ENCODE results near the gene ELL2. TPM values are rescaled to one million over a fixed set of nuclear protein-coding genes. Genes with fewer than 3 reads are reported as not detected.
A peak's percentile ranks its signal among the peaks of the same experiment; 100 is the strongest.

The ELL2 gene
- total RNA-seq, 1 donor from 2014 or later, result 124 TPM

GRCh38 chr5:95937607-95938152, 24.0 kb downstream of the ELL2 start:
- Mint-ChIP-seq H3K4me3 (ENCODE audit: low read depth) (no peak overlapping the region), H3K27me3 (no peaks in the 10 kb centered on the region), H3K27ac (peak overlapping the region; percentile 86), H3K36me3 (ENCODE audit: insufficient read depth) (peaks cover 10% of the 10 kb centered on the region), H3K9me3 (ENCODE audit: low read depth) (no peaks in the 10 kb centered on the region), H3K4me1 (ENCODE audit: low read depth) (peaks cover 73% of the 10 kb centered on the region)
- no peak for TF ChIP-seq CTCF (IDR thresholded peaks at IDR 0.05; ENCODE audit: unreplicated experiment)
- no peak for DNase-seq (ENCODE audit: low spot score, unreplicated experiment)

- TF ChIP-seq CTCF (IDR thresholded peaks at IDR 0.05; ENCODE audit: unreplicated experiment), result no peak
- peaks cover 76% of the 10 kb centered on the region for H3K4me1 Mint-ChIP-seq (ENCODE audit: low read depth)
- no peak for DNase-seq (ENCODE audit: low spot score, unreplicated experiment)
- H3K27me3 Mint-ChIP-seq, result no peaks in the 10 kb centered on the region
- H3K36me3 Mint-ChIP-seq (ENCODE audit: insufficient read depth), result peaks cover 10% of the 10 kb centered on the region
- peak overlapping the region; percentile 96 for H3K27ac Mint-ChIP-seq
- H3K9me3 Mint-ChIP-seq (ENCODE audit: low read depth), result no peaks in the 10 kb centered on the region
- H3K4me3 Mint-ChIP-seq (ENCODE audit: low read depth), result peak overlapping the region; percentile 17
These were observed 24.7 kb downstream of the ELL2 start for GRCh38 chr5:95936812-95937397.

GRCh38 chr5:95935553-95936100, 26.0 kb downstream of the ELL2 start:
- Mint-ChIP-seq H3K36me3 (ENCODE audit: insufficient read depth) (peaks cover 15% of the 10 kb centered on the region), H3K4me1 (ENCODE audit: low read depth) (peaks cover 73% of the 10 kb centered on the region), H3K27ac (peak overlapping the region; percentile 96), H3K27me3 (no peaks in the 10 kb centered on the region), H3K9me3 (ENCODE audit: low read depth) (no peaks in the 10 kb centered on the region), H3K4me3 (ENCODE audit: low read depth) (no peak overlapping the region)
- no peak for TF ChIP-seq CTCF (IDR thresholded peaks at IDR 0.05; ENCODE audit: unreplicated experiment)
- DNase-seq (ENCODE audit: low spot score, unreplicated experiment), result no peak

- no peak for TF ChIP-seq CTCF (IDR thresholded peaks at IDR 0.05; ENCODE audit: unreplicated experiment)
- H3K4me1 Mint-ChIP-seq (ENCODE audit: low read depth), result peaks cover 65% of the 10 kb centered on the region
- H3K27me3 Mint-ChIP-seq, result no peaks in the 10 kb centered on the region
- H3K9me3 Mint-ChIP-seq (ENCODE audit: low read depth), result no peaks in the 10 kb centered on the region
- no peak overlapping the region for H3K4me3 Mint-ChIP-seq (ENCODE audit: low read depth)
- DNase-seq (ENCODE audit: low spot score, unreplicated experiment), result no peak
- peak overlapping the region; percentile 23 for H3K27ac Mint-ChIP-seq
- H3K36me3 Mint-ChIP-seq (ENCODE audit: insufficient read depth), result peaks cover 18% of the 10 kb centered on the region
These were observed 27.3 kb downstream of the ELL2 start for GRCh38 chr5:95934207-95934804.

GRCh38 chr5:95932941-95933340, 28.7 kb downstream of the ELL2 start:
- no peak for DNase-seq (ENCODE audit: low spot score, unreplicated experiment)
- Mint-ChIP-seq H3K36me3 (ENCODE audit: insufficient read depth) (peaks cover 18% of the 10 kb centered on the region), H3K9me3 (ENCODE audit: low read depth) (no peaks in the 10 kb centered on the region), H3K27me3 (no peaks in the 10 kb centered on the region), H3K4me1 (ENCODE audit: low read depth) (peaks cover 65% of the 10 kb centered on the region), H3K4me3 (ENCODE audit: low read depth) (no peak overlapping the region), H3K27ac (no peak overlapping the region)
- no peak for TF ChIP-seq CTCF (IDR thresholded peaks at IDR 0.05; ENCODE audit: unreplicated experiment)

Data from progenitor cell of endocrine pancreas (in vitro differentiated cells).